PFSK-1 (cell line): ENCODE data around the gene ITPA.

Source experiments
- FOXP2 ChIP-seq: optimal IDR thresholded peaks from 2 replicates; pipeline ENCODE3; 2011; ENCODE audit warnings: borderline replicate concordance, control low read depth, inconsistent platforms; ENCODE audit not compliant: insufficient read depth; ENCODE audit errors: extremely low read length, extremely low read depth
- POLR2AphosphoS5 ChIP-seq: IDR thresholded peaks from 2 replicates; pipeline ENCODE4 v1.6.1; 2012; ENCODE audit warnings: low read depth, mild to moderate bottlenecking, control low read depth, low read length, moderate library complexity
- REST ChIP-seq, 2 experiments: IDR thresholded peaks; 2 replicates each; pipeline versions ENCODE4 v1.6.1 to v1.8.0; 2011 to 2012; ENCODE audit warnings: low read depth in 2 of 2, low read length in 2 of 2, control low read depth in 1 of 2, inconsistent platforms in 1 of 2, mild to moderate bottlenecking in 1 of 2, moderate library complexity in 1 of 2; ENCODE audit not compliant: insufficient read depth in 1 of 2
- SIN3A ChIP-seq: IDR thresholded peaks from 2 replicates; pipeline ENCODE4 v1.6.1; 2012; ENCODE audit warnings: mild to moderate bottlenecking, low read length, moderate library complexity, borderline replicate concordance; ENCODE audit not compliant: insufficient read depth
- TAF1 ChIP-seq: IDR thresholded peaks from 2 replicates; pipeline ENCODE4 v1.6.1; 2012; ENCODE audit warnings: low read length, control low read depth, borderline replicate concordance; ENCODE audit not compliant: insufficient read depth

Gene ITPA

GRCh38 chr20:3188823-3189413 is 20.4 kb upstream of the ITPA start:
- TF ChIP-seq TAF1 (no peak), REST (IDR thresholded peaks at IDR 0.05; ENCODE audit: insufficient read depth in 1 of 2, low read depth in 2 of 2, low read length in 2 of 2) (no peak), POLR2AphosphoS5 (no peak), SIN3A (no peak), FOXP2 (no peak)

- TF ChIP-seq SIN3A (no peak), REST (IDR thresholded peaks at IDR 0.05; ENCODE audit: insufficient read depth in 1 of 2, low read depth in 2 of 2, low read length in 2 of 2) (no peak), TAF1 (no peak), FOXP2 (no peak), POLR2AphosphoS5 (no peak)
These were observed 19.7 kb upstream of the ITPA start for GRCh38 chr20:3189561-3190131.

- no peak for TF ChIP-seq POLR2AphosphoS5
These were observed 18.6 kb upstream of the ITPA start for GRCh38 chr20:3190681-3191111.

- TF ChIP-seq FOXP2 (no peak), TAF1 (no peak), SIN3A (no peak), REST (IDR thresholded peaks at IDR 0.05; ENCODE audit: insufficient read depth in 1 of 2, low read depth in 2 of 2, low read length in 2 of 2) (no peak), POLR2AphosphoS5 (no peak)
These were observed 16.9 kb upstream of the ITPA start for GRCh38 chr20:3192226-3193015.

- TF ChIP-seq TAF1: no peak
These were observed 15.3 kb upstream of the ITPA start for GRCh38 chr20:3193806-3194616.
